GF-D8 (cell line): ENCODE measurements around the gene NGB.
"Not testable (repeated sequence)": the region's sequence is repeated elsewhere in the genome, so short reads cannot be mapped to it uniquely, and the experiment has no call there.

Experiments used
- DNase-seq: peaks from one replicate; lab custom pipeline; 2025; lab: John Stamatoyannopoulos, UW

Gene NGB, protein sequence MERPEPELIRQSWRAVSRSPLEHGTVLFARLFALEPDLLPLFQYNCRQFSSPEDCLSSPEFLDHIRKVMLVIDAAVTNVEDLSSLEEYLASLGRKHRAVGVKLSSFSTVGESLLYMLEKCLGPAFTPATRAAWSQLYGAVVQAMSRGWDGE

DNA sequence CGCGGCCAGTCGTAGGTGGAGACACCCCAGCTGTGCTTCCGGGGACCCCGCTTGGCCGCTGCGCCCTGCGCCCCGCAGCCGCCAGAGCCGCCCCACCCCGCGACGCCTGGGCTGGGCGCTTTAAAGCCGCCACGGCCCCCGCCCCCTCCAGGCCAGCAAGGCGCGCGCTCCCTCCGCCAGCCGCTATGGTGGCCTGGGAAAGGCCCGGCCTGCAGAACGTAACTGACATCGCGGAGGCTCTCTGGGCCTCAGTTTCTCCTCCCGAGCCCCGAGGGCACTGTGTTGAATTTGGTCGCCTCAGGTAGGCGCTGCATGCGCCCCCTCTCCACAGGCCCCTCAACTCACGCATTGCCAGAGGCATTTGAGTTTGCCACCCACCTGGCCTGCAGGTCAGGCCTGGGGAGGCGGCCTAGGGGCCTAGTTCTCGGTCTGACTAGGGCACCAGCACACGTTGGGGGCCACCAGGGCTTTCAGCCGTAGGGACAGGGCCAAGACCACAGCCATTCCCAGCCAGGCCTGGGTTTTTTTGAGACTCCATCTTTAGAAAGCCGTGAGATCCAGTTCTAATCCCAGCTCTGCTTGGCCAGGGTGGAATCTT, at the start of gene NGB:
NGB (minus strand) TSS at position 94 of the 598 bp plus-strand sequence. CDS start 269 bp downstream, outside the sequence.
- no peak for DNase-seq

DNA sequence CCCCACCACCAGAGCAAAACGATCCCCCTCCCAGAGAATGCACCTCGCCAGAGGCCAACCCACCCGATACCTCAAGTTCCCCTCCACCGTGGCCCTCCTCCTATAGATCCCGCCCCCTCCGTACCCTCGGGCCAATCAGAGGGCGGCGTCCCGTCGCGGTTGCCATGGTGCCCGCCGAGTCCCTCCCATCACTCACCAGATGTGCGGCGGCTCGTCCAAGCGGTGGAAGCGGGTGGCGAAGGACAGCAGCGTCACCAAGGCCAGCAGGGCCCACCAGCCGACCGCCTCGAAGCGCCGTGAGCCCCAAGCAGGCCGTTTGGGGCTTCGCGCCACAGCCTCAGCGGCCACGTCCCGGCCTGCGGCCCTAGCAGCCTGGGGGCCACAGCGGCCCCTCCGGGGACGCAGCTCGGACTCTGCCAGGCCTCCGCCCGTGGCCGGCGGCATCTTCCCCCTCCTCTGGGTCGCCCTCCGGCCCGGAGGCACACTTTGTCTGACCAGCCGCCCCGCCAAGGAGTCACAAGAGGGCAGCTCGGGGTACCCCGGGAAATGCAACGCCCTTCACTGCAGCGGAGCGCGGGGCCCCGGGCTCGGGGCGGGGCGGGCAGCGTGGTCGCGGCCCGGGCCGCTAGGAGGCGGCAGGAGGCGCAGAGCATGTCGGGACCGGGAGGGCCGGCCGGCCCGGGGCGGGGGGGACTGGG, 49.4 kb upstream of the NGB start, which contains the start of gene POMT2:
POMT2 (minus strand) TSS at position 646 of the 698 bp plus-strand sequence; CDS start at position 444, 202 bp downstream.
- DNase-seq: peak; percentile 54

DNA sequence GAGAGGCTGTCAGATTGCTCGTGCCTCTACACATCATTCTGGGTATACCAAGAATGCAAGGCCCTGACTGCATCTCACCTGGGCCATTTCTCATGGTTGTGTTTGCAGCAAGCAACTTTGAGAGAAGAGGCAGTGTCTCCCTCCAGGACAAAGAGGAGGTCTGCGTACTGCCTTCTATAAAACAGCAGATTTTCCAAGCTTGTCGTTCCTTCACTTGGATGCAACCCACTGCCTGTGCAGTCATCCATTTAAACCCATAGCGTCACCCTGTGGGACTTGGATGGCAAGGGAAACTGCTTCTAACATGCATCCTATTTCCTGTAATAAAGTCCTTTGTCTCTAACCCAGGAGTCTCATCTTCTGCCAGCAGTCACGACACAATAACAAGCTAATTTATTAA, 48.4 kb upstream of the NGB start:
- DNase-seq: no peak

DNA sequence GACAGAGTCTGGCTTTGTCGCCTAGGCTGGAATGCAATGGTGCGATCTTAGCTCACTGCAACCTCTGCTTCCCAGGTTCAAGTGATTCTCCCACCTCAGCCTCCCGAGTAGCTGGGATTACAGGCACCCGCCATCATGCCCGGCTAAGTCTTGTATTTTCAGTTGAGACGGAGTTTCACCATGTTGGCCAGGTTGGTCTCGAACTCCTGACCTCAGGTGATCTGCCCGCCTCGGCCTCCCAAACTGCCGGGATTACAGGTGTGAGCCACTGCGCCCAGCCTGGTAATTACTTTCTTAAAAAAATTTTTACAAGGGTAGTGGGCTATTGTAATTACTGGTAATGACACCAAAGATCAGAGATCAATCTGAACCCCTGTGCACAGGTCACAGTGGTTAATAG, 47.8 kb upstream of the NGB start:
- DNase-seq: not testable (repeated sequence)

DNA sequence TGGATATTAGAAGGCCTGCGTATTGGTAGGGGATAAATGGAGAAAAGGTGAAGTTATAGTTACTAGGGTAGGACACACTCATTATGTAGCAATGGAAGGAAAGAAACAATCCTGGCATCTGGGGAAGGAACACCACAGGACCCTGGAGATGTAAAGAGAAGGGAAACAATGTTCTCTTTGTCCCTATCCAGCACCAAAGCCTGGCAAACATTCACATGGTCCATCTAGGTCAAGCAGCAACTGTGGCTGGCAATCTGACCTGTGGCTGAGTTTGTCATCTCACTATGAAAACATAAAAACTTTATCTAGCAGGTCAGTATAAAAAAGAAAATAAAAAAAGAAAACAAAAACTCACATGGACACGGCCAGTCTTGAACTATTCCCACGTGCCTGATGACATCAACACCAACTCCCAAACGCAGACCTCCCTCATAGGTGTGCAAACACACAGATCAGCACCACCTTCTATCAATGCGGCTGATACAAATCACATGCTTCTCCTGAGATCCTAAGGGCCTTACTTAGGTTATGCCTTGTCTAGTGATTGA, 47.1 kb upstream of the NGB start:
- no peak for DNase-seq

DNA sequence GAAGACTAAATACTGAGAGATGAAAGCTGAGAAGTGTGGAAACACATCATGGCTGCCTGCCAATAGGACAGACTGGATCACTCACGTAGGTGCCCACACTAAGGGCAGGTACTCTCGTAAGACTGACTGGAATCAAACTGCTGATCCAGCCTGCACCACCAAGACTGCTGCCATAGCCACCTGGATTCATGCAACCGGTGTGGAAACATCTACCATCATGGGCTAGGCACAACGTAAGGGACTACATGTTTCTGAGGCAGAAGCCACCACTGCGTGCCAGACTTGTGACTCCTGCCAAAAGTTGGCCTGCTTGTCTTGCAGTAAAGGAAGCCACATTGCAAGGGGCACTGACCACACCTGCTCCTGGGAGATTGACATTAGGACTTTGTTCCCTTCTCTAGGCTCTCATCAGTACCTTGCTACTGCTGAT, 45.9 kb upstream of the NGB start:
- DNase-seq: no peak

DNA sequence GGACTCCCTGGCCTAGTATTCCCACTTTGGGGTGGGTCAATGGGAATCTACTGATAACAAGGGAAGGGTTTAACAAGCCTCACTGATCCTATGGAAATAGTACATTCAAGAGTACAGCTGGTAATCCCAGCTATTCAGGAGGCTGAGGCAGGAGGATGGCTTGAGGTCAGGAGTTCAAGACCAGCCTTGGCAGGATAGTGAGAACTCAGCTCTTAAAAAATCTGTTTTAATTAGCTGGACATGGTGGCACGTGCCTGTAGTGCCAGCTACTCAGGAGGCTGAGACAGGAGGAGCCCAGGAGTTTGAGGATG, 45.1 kb upstream of the NGB start:
- no peak for DNase-seq

DNA sequence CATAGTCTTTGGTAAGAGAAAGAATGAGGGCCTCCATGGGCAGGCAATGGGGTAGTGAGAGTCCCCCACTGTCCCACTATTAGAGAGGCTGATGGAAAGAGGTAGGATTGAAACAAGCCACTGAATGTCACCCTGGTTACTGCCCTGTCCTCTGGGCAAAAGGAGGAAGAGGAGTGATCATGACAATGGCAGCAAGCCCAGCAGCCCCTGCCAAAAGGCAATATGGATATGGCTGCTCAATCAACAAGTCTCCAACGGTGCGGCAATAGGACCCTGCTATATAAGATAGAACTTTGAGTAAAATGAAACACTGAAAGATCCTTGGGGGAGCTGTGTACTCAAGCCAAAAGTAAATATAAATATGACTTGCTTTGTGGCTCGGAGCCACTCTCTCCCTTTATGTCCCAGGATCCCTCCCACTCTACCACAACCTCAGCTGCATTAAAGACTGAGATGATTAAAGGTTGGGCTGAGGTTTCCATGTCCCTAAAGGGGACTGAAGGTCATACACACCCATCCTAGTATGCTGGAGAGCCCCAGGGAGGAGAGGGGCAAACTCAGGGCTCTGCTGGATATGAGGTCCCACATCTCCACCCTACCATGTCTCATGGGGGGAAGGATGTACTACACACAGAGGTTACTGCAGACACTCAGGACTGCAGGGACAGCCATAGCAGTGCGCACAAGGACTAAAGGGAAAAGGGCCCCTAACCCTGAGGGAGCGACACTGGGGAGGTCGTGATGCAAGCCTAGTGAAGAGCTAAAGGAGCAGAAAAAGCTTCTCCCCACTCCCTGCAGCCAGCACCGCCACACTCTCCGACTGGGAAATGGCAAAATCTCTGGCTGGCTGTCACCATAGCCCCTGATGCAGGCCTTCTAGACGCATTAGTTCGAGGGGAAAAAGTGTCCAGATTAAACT, 43.8 kb upstream of the NGB start:
- no peak for DNase-seq

DNA sequence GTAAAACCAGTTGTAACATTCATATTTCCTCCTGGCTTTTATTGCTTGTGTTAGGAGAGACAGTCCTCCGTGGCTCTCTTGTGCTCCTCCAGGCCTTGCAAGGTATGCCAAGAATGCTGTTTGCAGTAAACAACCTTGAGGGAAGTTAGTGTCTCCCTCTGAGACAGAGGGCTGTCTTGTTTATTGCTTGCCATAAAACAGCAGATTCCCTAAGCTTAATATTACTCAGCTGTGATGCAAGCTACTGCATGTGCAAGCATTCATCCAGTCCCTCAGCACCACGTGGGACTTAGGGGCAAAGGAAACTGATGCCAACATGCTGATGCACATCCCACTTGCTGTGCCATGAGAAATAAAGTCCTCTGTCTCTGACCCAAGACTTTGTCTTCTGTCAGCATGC, 43.0 kb upstream of the NGB start:
- DNase-seq: no peak

DNA sequence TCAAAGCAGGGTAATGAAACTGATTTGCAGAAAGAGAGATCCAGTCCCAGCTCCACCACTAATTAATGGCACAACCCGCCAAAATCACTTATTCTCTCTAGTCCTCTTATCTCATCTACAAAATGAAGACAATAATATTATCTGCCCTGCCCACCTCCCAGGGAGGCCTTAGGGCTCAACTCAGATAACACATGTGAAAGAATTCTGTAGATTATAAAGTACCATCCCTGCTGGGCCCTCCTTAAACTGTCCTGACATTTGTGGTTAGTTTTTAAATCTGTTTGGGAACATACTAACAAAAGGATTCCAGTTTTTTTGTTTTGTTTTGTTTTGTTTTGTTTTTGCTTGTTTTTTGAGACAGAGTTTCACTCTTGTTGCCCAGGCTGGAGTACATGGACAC, 42.4 kb upstream of the NGB start:
- no peak for DNase-seq

DNA sequence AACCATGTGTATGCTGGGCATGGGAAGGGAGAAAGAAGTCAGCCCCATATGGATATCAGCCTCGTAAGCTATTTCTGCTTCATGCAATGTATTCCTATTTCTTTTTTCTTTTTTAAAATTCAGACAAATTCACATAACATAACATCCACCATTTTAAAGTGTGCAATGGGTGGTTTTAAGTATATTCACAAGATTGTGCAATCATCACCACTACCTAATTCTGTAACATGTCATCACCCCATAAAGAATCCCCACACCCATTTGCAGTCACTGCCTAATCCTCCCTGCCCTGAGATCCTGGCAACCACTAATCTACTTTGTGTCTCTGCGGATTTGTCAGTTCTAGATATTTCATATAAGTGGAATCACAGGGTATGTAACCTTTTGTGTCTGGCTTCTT, 40.2 kb upstream of the NGB start:
- no peak for DNase-seq

DNA sequence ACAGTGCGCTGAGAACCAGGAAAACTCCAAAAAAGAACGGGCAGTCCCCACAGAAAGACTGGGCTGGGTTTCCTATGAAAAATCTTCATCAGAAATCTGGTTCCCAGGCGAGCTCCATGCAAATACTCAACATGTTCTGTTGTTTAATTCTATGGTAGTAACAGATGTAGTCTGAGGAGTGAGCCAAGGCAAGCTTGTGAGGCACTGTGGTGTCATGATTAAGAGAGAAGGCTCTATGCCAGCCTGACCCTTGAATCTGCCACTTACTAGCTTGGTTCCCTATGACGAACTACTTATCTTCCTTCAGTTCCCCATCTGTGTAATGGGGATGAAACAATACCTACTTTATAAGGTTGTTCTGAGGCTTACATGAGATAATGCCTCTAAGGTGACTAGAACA, 39.0 kb upstream of the NGB start:
- no peak for DNase-seq

DNA sequence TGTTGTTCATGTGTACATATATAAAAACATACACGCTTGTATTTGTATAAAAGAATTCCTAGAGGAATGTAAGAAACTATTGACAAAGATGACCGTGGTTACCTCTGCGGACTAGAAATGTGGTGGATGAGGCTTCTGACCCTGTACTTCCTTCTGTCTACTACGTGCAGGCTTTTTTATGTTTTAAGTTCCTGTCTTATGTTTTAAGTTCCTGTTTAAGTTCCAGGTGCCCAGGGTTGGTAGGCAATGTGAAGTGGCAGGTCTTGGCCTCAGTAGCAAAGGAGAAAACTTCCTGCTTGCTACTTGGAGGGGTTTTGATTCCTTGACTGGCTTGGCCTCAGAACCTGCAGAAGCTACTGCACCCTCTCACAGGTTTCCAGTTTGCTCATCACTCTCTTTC, 38.1 kb upstream of the NGB start:
- peak; percentile 32 for DNase-seq

DNA sequence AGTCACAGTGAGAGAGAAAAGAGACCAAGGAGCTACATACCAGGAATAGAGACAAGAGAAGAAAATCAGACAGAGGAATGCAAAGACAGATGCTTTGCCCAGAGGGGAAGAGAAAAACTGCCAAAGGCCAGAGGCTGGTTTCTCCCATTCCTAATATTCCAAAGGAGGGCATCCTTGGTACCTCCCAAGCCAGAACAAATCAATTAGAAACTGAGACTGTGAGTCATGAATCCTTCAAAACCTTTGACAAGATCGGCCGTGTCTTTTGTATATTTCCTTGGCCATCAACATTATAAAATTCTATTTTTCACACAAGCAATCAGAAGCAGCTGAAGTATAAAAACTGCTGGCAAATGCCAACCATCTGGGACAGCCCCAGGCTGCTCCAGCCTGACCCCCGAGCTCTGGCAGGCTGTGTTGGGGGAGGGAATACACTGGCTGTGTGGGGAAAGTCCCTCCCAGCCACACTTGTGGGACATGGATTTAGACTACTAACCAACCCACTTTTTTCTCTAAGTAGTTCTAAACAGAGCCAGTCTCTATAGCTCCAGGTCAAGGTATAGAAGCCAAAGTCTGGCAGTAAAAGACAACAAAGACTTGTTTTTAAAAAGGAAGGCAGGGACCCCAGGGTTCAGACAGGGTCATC, 36.0 kb upstream of the NGB start:
- DNase-seq: no peak

DNA sequence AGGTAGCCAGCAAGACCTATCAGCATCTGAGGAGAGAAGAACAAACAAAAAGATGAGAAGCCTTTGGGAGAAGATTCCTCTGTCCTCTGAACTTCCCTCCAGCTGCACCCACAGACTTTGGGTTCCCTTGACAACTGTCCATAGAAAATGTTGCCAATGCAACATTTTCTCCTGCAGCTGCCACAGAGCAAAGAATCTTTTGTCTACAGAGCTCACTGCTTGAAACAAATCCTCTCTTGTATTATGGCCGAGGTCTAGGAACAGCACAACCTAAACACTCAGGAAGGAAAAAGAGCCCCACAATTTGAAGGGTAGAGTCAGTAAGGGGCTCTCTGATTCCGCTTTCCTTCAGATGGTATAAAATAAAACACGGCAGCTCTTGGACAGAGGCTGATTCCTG, 35.4 kb upstream of the NGB start:
- DNase-seq: no peak

DNA sequence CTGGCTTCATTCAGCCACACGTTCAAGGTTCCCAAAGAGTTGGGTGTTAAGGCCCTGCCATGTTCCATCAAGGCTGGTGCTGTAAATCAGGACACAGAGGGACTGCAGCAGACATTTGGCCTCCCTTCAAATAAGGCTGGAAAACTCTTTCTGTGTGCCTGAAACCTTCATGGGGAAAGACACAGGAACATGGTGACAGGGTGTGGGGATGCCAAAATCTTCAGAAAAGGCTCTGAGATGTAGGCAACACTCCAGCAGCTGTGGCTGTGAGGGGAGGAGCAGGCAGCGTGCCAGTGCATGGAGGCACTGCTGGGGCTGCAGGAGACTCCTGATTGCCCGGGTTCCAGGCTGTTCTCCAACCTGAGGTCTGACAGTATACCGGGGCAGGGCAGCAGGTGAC, 34.7 kb upstream of the NGB start:
- no peak for DNase-seq

DNA sequence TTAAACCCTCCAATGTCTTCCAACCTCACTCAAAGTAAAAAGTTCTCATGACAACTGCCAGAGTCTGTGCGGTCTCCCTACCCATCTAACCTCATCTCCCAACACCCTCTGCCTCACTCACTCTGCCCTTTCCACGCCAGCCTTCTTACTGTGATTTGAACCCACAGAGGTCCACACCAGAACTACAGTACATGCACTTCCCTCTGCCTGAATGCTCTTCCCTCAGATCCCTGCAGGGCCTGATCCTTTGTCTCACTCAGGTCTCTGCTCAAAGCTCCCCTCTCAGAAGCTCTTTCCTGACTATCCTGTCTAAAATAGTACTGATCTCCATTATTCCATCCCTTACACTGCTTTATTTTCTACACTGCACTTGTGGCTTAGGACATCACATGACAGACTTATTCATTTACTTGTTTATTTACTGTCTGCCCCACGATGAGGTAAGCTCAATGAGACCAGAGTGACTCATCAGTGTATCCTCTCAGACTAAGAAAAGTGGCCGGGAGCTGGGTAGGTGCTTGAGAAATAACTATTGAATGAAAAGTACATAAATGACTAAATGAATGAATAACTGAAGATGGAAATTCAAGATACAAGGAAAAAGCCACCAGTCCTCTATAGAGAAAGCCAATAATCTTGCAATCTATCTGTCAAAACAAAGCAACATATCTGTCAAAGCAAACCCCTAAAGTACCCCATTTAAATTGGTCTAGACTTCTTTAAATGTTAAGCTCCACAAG, 32.6 kb upstream of the NGB start:
- no peak for DNase-seq

DNA sequence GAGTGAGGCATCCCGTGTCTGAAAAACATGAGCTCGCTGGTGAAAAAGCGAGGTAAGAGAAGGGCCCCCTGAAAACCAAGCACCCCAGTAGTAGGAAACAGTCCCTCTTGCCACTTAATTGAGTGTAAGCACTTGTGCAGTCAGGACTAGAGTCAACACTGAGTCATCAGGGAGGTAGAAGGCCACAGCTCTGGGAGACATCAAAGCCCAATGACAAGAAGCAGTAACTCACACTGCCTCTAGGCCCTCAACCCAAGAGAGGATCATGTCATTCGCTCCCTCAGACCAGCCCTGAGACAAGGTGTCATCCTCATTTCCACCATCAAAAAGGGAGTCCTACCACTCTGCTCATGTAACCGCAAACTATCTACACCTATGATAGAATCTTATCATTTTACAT, 31.9 kb upstream of the NGB start:
- DNase-seq: no peak

DNA sequence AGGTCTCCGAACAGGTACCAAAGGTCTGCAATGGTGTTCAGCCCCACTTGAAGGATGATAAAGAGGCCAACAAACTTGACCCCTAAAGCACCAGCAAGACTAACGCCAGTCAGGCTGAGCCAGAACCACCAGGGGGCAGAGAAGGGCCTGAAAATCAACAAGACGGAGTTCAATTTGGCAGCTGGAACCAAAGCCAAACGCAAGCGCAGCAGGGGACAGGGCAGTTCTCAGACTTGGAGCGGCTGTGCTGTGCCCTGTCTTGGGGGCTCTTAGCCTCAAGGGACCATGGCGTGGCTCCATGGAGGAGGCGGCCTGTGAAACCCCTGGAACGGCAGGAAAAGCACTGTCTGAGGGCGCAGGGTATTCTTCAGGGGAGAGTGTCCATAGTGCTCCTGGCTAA, 30.1 kb upstream of the NGB start:
- peak; percentile 4 for DNase-seq

DNA sequence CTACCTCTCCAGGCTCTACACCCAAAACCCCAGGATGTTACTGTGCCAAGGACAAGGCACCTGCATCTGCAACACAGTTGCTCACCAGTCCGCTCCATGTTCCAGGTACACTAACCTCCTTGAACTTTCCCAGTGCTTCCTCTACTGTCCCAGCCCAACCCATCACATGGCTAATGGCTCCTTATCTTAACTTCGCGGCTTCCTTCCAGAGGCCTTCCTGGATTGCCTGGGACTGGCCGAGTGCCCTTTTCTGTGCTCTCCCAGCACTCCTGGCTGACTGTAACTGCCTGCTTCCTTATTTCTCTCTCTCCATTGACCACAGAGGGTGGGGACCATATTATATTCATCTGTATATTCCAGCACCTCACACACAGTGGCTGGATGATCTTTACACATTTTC, 28.8 kb upstream of the NGB start:
- no peak for DNase-seq

DNA sequence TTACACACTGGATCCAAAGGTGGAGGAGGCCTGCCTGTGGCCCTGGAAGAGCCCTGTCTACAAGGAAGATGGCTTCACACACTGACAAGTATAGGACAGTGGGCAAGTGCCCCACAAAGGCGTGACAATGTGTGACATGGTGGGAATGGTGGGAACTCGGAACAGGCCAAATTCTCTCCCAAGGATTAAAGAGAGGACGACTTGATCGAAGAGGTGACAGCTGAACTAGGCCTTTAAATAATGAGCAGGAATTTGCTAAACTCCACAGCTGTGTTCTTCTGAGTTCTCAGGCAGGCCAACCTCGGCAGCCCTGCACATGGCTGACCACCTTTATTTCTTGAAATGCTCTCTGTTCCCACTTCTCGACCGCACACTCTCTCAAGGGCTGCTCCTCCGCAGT, 25.9 kb upstream of the NGB start:
- DNase-seq: no peak
